Panc1 (cell line): ENCODE results near the gene AANAT. TPM values are rescaled to one million over a fixed set of nuclear protein-coding genes. Genes with fewer than 3 reads are reported as not detected.

Source experiments
- ATAC-seq: fragments of 200-7000 bp; cut with Tn5 transposase; 2 replicates; pipeline ENCODE4 v1.9.1; 2020; ENCODE audit warnings: mild to moderate bottlenecking, moderate library complexity
- BruUV-seq: library from RNA; stranded (reverse); fragments of 400-500 nt; replicated peaks from 2 replicates; lab custom pipeline; 2021; lab: Mats Ljungman, UMichigan
- CTCF ChIA-PET: fragments of 300-600 bp; sonication (Branson Sonifier 250); formaldehyde crosslinking; loops from one replicate; lab custom pipeline; 2022; ENCODE audit warnings: antibody characterized with exemption; lab: Charles Lee
- POLR2A ChIA-PET: fragments of 300-600 bp; sonication (Branson Sonifier 250); formaldehyde crosslinking; loops from one replicate; lab custom pipeline; 2022; ENCODE audit warnings: antibody characterized with exemption; lab: Charles Lee
- DNase-seq: peaks from one replicate; pipeline ENCODE4 v3.0.0-alpha.2; 2010; ENCODE audit warnings: low read depth, low spot score
- H3K27ac ChIP-seq: 2 replicates; pipeline ENCODE4 v1.5.1; 2011; ENCODE audit warnings: mild to moderate bottlenecking, low read length, inconsistent platforms
- H3K27me3 ChIP-seq: fragments of 200-500 bp; sonication (Bioruptor generic); 2 replicates; pipeline ENCODE4 v1.6.0; 2014; ENCODE audit warnings: low read length, inconsistent platforms; ENCODE audit not compliant: control insufficient read depth, insufficient read depth
- H3K36me3 ChIP-seq: fragments of 200-500 bp; sonication (Bioruptor generic); 2 replicates; pipeline ENCODE4 v1.5.1; 2014; ENCODE audit warnings: inconsistent platforms, mild to moderate bottlenecking, low read length, moderate library complexity; ENCODE audit not compliant: control insufficient read depth, insufficient read depth
- H3K4me1 ChIP-seq: 2 replicates; pipeline ENCODE4 v1.5.1; 2011; ENCODE audit warnings: inconsistent platforms, mild to moderate bottlenecking, low read length, moderate library complexity; ENCODE audit not compliant: control insufficient read depth, insufficient read depth
- H3K4me3 ChIP-seq, 2 experiments: 2 replicates each; pipeline ENCODE4 v1.5.1; 2011 to 2012; ENCODE audit warnings: low read depth in 2 of 2, low read length in 2 of 2, mild to moderate bottlenecking in 2 of 2, inconsistent platforms in 1 of 2, moderate library complexity in 1 of 2
- H3K9me3 ChIP-seq: fragments of 200-500 bp; sonication (Bioruptor generic); 2 replicates; pipeline ENCODE4 v1.5.1; 2014; ENCODE audit warnings: low read depth, mild to moderate bottlenecking, inconsistent platforms, low read length, moderate library complexity; ENCODE audit not compliant: control insufficient read depth, insufficient read depth
- POLR2AphosphoS5 ChIP-seq: IDR thresholded peaks from 2 replicates; pipeline ENCODE4 v1.6.1; 2012; ENCODE audit warnings: mild to moderate bottlenecking, low read depth, low read length, moderate library complexity
- SIN3A ChIP-seq: IDR thresholded peaks from 2 replicates; pipeline ENCODE4 v1.6.1; 2012; ENCODE audit warnings: low read depth, mild to moderate bottlenecking, low read length, moderate library complexity, borderline replicate concordance; ENCODE audit not compliant: insufficient read depth
- TCF7L2 ChIP-seq: IDR thresholded peaks from 2 replicates; pipeline ENCODE4 v1.6.1; 2011; ENCODE audit warnings: mild to moderate bottlenecking, low read depth, low read length, inconsistent platforms
- in situ Hi-C: cut with HindIII; loops from 2 replicates; pipeline ENCODE4 v1.10.0; 2016; ENCODE audit warnings: low sequenced_read_pairs, low pct_unique_long_range_greater_than_20kb
- intact Hi-C: fragments of 100-400 bp; cut with micrococcal nuclease; formaldehyde crosslinking; loops from one replicate; pipeline ENCODE4 v1.10.0; 2022; ENCODE audit not compliant: unreplicated experiment
- total RNA-seq: library from RNA; stranded (reverse); gene quantifications from one replicate; pipeline ENCODE4 v1.2.1, GENCODE V29; 2021; ENCODE audit not compliant: unreplicated experiment
- TF ChIP-seq, protein P1 (sequence below): fragments of 450-650 bp; IDR thresholded peaks from 2 replicates; pipeline ENCODE4 v1.5.1; 2017; ENCODE audit warnings: mild to moderate bottlenecking
- TF ChIP-seq, protein P2 (sequence below), 2 experiments: IDR thresholded peaks; 2 replicates each; pipeline ENCODE4 v1.6.1; 2011 to 2012; ENCODE audit warnings: low read depth in 2 of 2, control low read depth in 1 of 2, low read length in 1 of 2, mild to moderate bottlenecking in 1 of 2, moderate library complexity in 1 of 2; ENCODE audit not compliant: insufficient read depth in 1 of 2

The AANAT gene
- total RNA-seq, 1 experiment from 2014 or later: not detected

- TF ChIP-seq, protein P1, sequence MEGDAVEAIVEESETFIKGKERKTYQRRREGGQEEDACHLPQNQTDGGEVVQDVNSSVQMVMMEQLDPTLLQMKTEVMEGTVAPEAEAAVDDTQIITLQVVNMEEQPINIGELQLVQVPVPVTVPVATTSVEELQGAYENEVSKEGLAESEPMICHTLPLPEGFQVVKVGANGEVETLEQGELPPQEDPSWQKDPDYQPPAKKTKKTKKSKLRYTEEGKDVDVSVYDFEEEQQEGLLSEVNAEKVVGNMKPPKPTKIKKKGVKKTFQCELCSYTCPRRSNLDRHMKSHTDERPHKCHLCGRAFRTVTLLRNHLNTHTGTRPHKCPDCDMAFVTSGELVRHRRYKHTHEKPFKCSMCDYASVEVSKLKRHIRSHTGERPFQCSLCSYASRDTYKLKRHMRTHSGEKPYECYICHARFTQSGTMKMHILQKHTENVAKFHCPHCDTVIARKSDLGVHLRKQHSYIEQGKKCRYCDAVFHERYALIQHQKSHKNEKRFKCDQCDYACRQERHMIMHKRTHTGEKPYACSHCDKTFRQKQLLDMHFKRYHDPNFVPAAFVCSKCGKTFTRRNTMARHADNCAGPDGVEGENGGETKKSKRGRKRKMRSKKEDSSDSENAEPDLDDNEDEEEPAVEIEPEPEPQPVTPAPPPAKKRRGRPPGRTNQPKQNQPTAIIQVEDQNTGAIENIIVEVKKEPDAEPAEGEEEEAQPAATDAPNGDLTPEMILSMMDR: no peak
- TF ChIP-seq TCF7L2: no peak
- TF ChIP-seq, protein P2, sequence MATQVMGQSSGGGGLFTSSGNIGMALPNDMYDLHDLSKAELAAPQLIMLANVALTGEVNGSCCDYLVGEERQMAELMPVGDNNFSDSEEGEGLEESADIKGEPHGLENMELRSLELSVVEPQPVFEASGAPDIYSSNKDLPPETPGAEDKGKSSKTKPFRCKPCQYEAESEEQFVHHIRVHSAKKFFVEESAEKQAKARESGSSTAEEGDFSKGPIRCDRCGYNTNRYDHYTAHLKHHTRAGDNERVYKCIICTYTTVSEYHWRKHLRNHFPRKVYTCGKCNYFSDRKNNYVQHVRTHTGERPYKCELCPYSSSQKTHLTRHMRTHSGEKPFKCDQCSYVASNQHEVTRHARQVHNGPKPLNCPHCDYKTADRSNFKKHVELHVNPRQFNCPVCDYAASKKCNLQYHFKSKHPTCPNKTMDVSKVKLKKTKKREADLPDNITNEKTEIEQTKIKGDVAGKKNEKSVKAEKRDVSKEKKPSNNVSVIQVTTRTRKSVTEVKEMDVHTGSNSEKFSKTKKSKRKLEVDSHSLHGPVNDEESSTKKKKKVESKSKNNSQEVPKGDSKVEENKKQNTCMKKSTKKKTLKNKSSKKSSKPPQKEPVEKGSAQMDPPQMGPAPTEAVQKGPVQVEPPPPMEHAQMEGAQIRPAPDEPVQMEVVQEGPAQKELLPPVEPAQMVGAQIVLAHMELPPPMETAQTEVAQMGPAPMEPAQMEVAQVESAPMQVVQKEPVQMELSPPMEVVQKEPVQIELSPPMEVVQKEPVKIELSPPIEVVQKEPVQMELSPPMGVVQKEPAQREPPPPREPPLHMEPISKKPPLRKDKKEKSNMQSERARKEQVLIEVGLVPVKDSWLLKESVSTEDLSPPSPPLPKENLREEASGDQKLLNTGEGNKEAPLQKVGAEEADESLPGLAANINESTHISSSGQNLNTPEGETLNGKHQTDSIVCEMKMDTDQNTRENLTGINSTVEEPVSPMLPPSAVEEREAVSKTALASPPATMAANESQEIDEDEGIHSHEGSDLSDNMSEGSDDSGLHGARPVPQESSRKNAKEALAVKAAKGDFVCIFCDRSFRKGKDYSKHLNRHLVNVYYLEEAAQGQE (IDR thresholded peaks at IDR 0.05; ENCODE audit: insufficient read depth in 1 of 2, low read depth in 2 of 2, low read length in 1 of 2): no peak
- POLR2A ChIA-PET: no interaction called here
- no peak for ATAC-seq
- no TSS peak for BruUV-seq
- H3K4me3 ChIP-seq: no peak overlapping the region
- DNase-seq: no peak
- H3K27me3 ChIP-seq: no peaks in the 10 kb centered on the region
- in situ Hi-C loops (no loop called here), intact Hi-C loops (no loop called here)
- no peaks in the 10 kb centered on the region for H3K9me3 ChIP-seq
- CTCF ChIA-PET: no interaction called here
- peaks cover 56% of the 10 kb centered on the region for H3K4me1 ChIP-seq
- no peaks in the 10 kb centered on the region for H3K36me3 ChIP-seq
- H3K27ac ChIP-seq: no peak overlapping the region
Measured at GRCh38 chr17:76440751-76441362, 26.5 kb upstream of the AANAT start.

GRCh38 chr17:76441686-76442340 lies 25.6 kb upstream of the AANAT start:
- H3K36me3 ChIP-seq: no peaks in the 10 kb centered on the region
- H3K27ac ChIP-seq: no peak overlapping the region
- peaks cover 66% of the 10 kb centered on the region for H3K4me1 ChIP-seq
- intact Hi-C loops: no loop called here
- ATAC-seq: no peak
- H3K9me3 ChIP-seq: no peaks in the 10 kb centered on the region
- no peak for DNase-seq
- H3K27me3 ChIP-seq: no peaks in the 10 kb centered on the region
- H3K4me3 ChIP-seq: no peak overlapping the region
- ChIA-PET POLR2A (no interaction called here), CTCF (interaction anchor here (0.6 kb wide), 1 partner anchor 230 kb away, joined by 3 read pairs; no protein-coding TSS in a partner anchor)
- TF ChIP-seq TCF7L2 (no peak), POLR2AphosphoS5 (no peak), SIN3A (no peak)
- TF ChIP-seq, protein P1: no peak
- TF ChIP-seq, protein P2 (IDR thresholded peaks at IDR 0.05; ENCODE audit: insufficient read depth in 1 of 2, low read depth in 2 of 2, low read length in 1 of 2): no peak
- in situ Hi-C loops: no loop called here
- BruUV-seq: no TSS peak
